Activated effector memory CD4-positive, alpha-beta T cell treated with Interleukin-2 at 50 U/mL for 16 hours (primary cell): ENCODE results near the gene SDHAF2.
"Not testable (repeated sequence)": the region's sequence is repeated elsewhere in the genome, so short reads cannot be mapped to it uniquely, and the experiment has no call there.

Source experiments
- DNase-seq: peaks from one replicate; pipeline ENCODE4 v3.0.0-alpha.2; 2020

SDHAF2 gene

GRCh38 chr11:61429346-61429690, 606 bp upstream of the SDHAF2 start:
- peak; percentile 60 for DNase-seq

- not testable (repeated sequence) for DNase-seq
These were observed 915 bp downstream of the SDHAF2 start for GRCh38 chr11:61430839-61431238.

DNA sequence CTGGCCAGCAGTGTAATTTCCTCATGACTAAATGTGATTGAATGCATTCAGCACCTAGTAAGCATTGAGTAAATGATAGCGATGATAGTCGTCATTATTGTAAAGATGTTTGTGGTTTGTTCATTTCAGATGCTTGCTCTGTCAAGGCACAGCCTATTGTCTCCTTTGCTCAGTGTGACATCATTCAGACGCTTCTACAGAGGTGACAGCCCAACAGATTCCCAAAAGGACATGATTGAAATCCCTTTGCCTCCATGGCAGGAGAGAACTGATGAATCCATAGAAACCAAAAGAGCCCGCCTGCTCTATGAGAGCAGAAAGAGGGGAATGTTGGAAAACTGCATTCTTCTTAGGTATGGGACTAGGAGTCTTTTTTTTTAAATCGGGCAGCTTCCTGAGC, 7.6 kb downstream of the SDHAF2 start:
- DNase-seq, result no peak

GRCh38 chr11:61439615-61440014, 9.7 kb downstream of the SDHAF2 start:
- no peak for DNase-seq

DNA sequence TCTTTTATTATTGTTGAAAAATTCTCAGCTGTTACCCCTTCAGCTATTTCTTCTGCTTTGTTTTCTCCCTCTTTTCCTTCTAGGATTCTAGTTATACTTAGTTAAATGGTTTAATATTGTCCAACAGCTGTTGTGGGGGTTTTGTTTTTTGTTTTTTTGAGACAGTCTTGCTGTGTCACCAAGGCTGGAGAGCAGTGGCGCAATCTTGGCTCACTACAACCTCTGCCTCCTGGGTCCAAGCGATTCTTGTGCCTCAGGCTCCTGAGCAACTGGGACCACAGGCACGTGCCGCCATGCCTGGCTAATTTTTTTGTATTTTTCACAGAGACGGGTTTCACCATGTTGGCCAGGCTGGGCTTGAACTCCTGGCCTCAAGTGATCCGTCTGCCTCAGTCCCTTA, 12.7 kb downstream of the SDHAF2 start:
- DNase-seq, result no peak

DNA sequence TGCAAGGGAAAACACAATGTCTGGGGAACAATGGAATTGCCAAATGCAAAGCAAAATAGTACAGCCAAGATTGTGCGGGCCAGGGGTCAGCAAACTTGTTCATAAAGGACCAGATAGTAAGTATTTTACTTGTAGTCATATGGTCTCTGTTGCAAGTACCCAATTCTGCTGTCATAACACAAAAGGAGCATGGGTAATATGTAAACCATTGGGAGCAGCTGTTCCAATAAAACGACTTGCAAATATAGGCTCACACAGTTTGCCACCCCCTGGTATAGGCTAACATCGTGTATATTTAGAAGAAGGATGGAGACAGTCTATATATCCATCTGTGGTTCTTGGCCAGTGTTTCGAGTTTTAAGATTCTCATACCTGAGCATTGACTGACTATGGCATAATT, 15.6 kb downstream of the SDHAF2 start:
- DNase-seq, result no peak

DNA sequence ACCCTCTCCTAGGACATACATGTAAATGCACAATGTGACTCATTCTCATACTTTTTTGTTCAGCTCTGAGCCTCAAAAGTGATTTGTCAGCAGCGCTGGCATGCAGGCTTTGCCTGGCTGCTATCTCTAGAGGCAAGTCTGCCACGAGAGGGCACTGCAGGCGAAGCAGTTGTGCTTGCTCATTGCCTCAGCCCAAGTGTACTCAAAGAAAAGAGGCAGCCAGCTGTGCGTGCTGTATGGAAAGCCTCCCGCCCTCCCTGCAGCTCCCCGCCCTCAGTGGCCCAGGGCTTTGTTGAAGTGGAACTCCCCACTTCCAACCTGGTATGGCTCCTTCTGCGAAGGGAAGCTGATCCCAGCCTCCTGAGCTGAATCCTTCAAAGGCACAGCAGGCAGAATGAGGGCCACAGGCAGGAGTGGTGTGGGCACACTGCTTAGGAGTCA, 16.3 kb downstream of the SDHAF2 start:
- DNase-seq, result peak; percentile 53

GRCh38 chr11:61447601-61448551, 18.0 kb downstream of the SDHAF2 start:
- DNase-seq, result no peak

DNA sequence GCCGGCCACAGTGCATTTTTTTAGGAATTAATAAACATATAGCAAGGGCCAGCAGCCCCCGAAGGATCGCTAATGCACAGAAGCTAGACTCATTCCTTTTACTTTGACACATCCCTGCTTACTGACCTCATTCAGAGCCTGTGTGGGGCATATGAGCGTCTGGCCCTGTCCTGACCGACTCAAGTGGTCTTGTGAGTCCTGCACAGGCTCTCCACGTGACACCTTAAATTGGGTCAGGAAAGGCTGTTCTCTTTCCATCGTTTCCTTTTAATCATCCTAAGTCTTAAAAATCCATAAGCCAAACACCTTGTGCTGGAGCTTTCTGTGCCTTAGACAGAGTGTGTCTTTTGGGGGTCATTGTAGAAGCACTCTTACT, 18.6 kb downstream of the SDHAF2 start:
- no peak for DNase-seq

DNA sequence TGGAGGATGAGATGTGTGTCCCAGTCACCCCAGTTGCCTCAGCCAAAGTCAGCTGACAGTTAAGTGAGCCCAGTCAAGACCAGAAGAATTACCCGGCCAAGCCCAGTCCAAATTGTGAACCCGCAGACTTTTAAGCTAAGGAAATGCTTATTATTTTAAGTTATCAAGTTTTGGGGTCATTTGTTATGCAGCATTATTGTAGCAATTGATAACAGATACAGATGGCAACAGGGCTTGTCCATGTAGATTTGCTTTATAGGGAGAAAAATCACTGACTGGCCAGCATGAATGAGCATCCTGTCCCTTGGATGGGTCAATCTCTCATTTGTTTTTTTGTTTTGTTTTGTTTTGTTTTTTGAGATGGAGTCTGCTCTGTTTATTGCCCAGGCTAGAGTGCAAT, 22.9 kb downstream of the SDHAF2 start:
- no peak for DNase-seq

- no peak for DNase-seq
These were observed 23.8 kb downstream of the SDHAF2 start for GRCh38 chr11:61453695-61454094.

- DNase-seq, result no peak
These were observed 24.6 kb downstream of the SDHAF2 start for GRCh38 chr11:61454520-61454919.

GRCh38 chr11:61460474-61460881, 30.6 kb downstream of the SDHAF2 start:
- DNase-seq, result no peak

DNA sequence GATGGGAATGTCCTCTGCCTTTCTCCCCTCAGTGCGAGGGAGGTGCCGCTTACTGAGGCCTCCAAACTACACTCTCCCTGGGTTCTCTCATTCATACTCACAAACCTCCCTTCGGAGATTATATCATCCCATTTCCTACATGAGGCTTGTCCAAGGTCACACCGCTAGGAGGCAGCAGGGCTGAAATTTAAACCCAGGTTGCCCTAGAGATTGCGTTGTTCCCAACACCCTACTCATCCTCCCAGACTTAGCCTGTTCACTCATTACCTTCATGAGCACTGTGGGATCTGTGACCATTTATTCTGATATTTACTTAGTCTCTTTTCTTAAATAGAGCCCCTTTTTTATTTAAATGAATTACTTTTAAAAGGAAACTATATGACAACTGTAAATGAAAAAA, 31.1 kb downstream of the SDHAF2 start:
- DNase-seq, result no peak

GRCh38 chr11:61467602-61468001, 37.7 kb downstream of the SDHAF2 start:
- not testable (repeated sequence) for DNase-seq

- no peak for DNase-seq
These were observed 38.1 kb downstream of the SDHAF2 start for GRCh38 chr11:61468002-61468401.

DNA sequence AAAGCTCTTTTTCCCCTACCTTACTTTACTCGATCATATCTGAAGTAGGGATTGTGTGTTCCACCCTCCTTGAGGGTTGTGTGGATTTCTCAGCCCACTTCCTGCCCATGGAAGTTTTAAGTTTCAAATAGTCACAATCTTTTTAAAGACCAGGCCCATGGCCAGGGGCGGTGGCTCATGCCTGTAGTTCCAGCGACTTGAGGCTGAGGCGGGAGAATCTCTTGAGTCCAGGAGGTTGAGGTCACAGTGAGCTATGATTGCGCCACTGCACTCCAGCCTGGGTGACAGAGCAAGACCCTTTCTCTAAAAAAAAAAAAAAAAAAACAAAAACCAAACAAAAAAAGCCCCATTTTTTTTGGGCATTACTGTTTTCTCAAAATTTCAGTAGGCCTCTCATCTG, 42.4 kb downstream of the SDHAF2 start:
- DNase-seq, result no peak

DNA sequence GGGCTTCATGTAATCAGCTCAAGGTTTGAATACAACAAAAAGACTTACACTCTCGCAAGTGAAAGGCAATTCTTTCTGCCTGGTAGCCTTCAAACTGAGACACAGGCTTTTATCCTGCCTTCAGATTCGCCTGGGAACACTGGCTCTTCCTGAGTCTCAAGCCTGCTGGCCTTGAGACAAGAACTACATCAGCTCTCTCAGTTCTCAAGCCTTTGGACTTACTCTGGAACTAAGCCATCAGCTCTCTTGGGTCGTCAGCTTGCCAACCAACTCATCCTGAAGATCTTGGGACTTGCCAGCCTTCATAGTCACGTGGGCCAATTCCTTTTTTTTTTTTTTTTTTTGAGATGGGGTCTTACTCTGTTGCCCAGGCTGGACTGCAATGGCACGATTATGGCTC, 42.9 kb downstream of the SDHAF2 start:
- no peak for DNase-seq

DNA sequence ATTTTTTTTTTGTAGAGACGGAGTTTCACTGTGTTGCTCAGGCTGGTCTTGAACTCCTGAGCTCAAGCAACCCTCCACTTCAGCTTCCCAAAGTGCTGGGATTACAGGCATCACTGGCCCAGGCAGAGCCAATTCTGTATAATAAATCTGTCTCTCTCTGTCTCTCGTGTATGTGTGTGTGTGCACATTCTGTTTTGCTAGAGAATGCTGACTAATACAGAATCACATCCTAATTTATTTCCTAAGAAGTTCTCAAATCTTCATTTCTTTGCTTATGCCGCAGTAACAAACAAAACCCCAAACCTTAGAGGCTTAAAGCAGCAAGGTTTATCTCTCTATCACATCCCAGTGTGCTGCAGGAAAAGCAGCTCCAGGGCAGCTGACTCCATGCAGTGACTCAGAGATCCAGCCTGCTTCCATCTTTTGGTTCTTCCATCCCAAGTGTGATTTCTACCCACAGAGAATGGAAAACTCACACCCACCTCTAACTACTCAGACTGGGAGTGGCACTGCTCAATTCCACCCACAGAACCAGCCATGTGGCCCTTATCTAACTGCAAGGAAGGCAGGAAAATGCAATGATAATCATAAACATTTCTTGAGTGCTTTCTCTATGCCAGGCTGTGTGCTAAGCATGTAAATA, 43.6 kb downstream of the SDHAF2 start:
- DNase-seq, result no peak

DNA sequence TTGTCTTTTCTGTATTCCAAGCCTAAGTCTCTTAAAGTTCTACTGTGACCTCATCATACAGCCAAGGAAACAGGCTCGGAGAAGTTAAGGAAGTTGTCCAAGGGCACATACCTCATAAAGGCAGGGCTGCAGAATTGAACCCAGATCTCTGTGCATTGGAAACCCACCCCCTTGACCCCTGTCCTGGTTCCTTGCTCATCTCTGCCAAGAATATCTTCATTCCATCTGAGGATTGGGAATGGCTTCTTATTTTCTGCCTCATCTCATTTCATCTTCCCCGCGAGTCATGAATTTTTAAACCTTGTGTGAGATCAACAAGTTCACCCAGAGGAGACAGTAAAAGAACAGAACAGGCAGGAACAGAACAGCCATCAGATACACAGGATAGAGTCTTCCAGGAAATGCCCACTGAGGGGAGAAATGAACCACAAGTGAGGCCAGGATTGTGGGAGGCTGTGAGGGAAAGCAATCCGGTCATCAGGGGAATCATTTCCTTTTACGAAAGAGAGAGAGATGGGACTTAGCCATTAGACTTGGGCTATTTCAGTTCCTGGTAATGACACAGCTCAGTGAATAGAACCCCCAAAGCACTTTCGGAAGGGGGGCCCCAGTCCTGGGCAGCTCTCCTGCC, 44.2 kb downstream of the SDHAF2 start:
- no peak for DNase-seq

DNA sequence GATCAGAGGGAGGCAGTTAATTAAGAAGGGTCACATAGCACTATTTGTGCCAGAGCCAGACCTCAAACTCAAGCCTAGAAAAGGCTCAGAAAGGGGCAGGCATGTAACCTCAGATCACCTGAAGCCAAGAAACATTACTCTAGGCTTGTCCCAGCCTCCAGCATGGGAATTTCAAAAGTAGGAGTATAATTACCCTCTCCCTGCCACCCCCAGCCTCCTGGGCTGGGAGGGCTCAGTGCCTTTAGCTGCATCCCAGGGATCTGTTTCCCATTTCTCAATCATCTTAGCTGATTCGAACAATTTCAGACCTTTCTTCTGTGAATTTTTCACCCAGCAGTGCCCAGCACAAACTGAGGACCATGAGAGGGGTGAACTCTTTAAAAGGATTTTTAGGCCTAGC, 45.5 kb downstream of the SDHAF2 start:
- DNase-seq, result no peak

GRCh38 chr11:61476371-61476770, 46.4 kb downstream of the SDHAF2 start:
- no peak for DNase-seq

DNA sequence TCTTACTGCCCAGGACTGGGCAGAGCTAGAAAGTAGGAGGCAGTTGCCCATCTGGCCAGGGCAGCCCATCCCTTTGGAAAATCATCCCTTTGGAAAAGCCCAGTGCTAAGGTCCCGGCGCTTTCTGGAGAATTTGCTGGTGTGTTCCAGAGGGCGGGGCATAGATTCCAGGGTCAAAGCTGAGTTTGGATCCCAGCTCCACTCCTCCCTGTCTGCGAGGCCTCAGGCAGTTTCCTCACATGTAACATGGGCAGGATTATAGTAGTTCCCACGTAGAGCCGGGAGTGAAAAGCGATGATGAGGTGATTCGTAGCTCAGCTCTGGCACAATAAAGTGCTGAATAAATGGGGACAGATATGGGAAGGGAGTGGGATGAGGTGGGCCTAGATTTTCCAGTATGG, 47.2 kb downstream of the SDHAF2 start:
- no peak for DNase-seq

GRCh38 chr11:61477727-61478148, 47.8 kb downstream of the SDHAF2 start:
- peak; percentile 33 for DNase-seq
